ENCODE data around the gene MAN1C1.

MAN1C1 gene

GRCh38 chr1:25701030-25701785, 84.6 kb downstream of the MAN1C1 start:
- TF ChIP-seq CTCF (IDR thresholded peaks at IDR 0.05; ENCODE audit: extremely low read depth, missing control alignments) = no peak
- DNase-seq (ENCODE audit: low spot score) = no peak

- DNase-seq (ENCODE audit: low spot score) = no peak
- no peak for TF ChIP-seq CTCF (IDR thresholded peaks at IDR 0.05; ENCODE audit: extremely low read depth, missing control alignments)
Measured at GRCh38 chr1:25702101-25702775, 85.6 kb downstream of the MAN1C1 start.

DNA sequence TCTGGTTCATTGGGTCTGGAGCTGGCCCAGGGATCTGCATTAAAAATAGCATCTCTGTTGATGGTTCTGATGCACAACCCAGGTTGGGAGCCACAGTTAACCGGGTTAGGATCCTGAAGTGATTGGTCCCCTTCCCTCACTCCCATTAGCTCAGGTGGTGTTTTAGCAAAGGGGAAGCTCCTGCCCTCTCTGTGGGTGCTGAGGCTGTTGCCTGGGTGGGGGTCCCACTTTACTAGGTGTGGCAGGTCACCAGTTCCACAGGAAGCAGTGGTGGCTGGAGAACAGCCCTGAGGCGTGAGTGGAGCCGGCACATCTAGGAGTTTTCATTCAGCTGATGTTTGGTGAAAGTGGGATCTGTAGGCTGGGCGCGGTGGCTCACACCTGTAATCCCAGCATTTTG, 86.5 kb downstream of the MAN1C1 start:
- no peak for TF ChIP-seq CTCF (IDR thresholded peaks at IDR 0.05; ENCODE audit: extremely low read depth, missing control alignments)
- no peak for DNase-seq (ENCODE audit: low spot score)

GRCh38 chr1:25703671-25704266, 87.2 kb downstream of the MAN1C1 start:
- DNase-seq (ENCODE audit: low spot score) = no peak
- TF ChIP-seq CTCF (IDR thresholded peaks at IDR 0.05; ENCODE audit: extremely low read depth, missing control alignments) = no peak

- no peak for DNase-seq (ENCODE audit: low spot score)
- no peak for TF ChIP-seq CTCF (IDR thresholded peaks at IDR 0.05; ENCODE audit: extremely low read depth, missing control alignments)
Measured at GRCh38 chr1:25704267-25704691, 87.7 kb downstream of the MAN1C1 start.

GRCh38 chr1:25705699-25706098, 89.1 kb downstream of the MAN1C1 start:
- no peak for TF ChIP-seq CTCF (IDR thresholded peaks at IDR 0.05; ENCODE audit: extremely low read depth, missing control alignments)
- no peak for DNase-seq (ENCODE audit: low spot score)

Measured in GM20000 (cell line).